Panc1 (cell line): ENCODE results near the gene STK10. TPM values are rescaled to one million over a fixed set of nuclear protein-coding genes. Genes with fewer than 3 reads are reported as not detected.
A peak's percentile ranks its signal among the peaks of the same experiment; 100 is the strongest.

ENCODE experiments used
- ATAC-seq: fragments of 200-7000 bp; cut with Tn5 transposase; 2 replicates; pipeline ENCODE4 v1.9.1; 2020; ENCODE audit warnings: mild to moderate bottlenecking, moderate library complexity
- BruUV-seq: library from RNA; stranded (reverse); fragments of 400-500 nt; replicated peaks from 2 replicates; lab custom pipeline; 2021; lab: Mats Ljungman, UMichigan
- CTCF ChIA-PET: fragments of 300-600 bp; sonication (Branson Sonifier 250); formaldehyde crosslinking; loops from one replicate; lab custom pipeline; 2022; ENCODE audit warnings: antibody characterized with exemption; lab: Charles Lee
- POLR2A ChIA-PET: fragments of 300-600 bp; sonication (Branson Sonifier 250); formaldehyde crosslinking; loops from one replicate; lab custom pipeline; 2022; ENCODE audit warnings: antibody characterized with exemption; lab: Charles Lee
- DNase-seq: peaks from one replicate; pipeline ENCODE4 v3.0.0-alpha.2; 2010; ENCODE audit warnings: low read depth, low spot score
- H3K27ac ChIP-seq: 2 replicates; pipeline ENCODE4 v1.5.1; 2011; ENCODE audit warnings: mild to moderate bottlenecking, low read length, inconsistent platforms
- H3K27me3 ChIP-seq: fragments of 200-500 bp; sonication (Bioruptor generic); 2 replicates; pipeline ENCODE4 v1.6.0; 2014; ENCODE audit warnings: low read length, inconsistent platforms; ENCODE audit not compliant: control insufficient read depth, insufficient read depth
- H3K36me3 ChIP-seq: fragments of 200-500 bp; sonication (Bioruptor generic); 2 replicates; pipeline ENCODE4 v1.5.1; 2014; ENCODE audit warnings: inconsistent platforms, mild to moderate bottlenecking, low read length, moderate library complexity; ENCODE audit not compliant: control insufficient read depth, insufficient read depth
- H3K4me1 ChIP-seq: 2 replicates; pipeline ENCODE4 v1.5.1; 2011; ENCODE audit warnings: inconsistent platforms, mild to moderate bottlenecking, low read length, moderate library complexity; ENCODE audit not compliant: control insufficient read depth, insufficient read depth
- H3K4me3 ChIP-seq, 2 experiments: 2 replicates each; pipeline ENCODE4 v1.5.1; 2011 to 2012; ENCODE audit warnings: low read depth in 2 of 2, low read length in 2 of 2, mild to moderate bottlenecking in 2 of 2, inconsistent platforms in 1 of 2, moderate library complexity in 1 of 2
- H3K9me3 ChIP-seq: fragments of 200-500 bp; sonication (Bioruptor generic); 2 replicates; pipeline ENCODE4 v1.5.1; 2014; ENCODE audit warnings: low read depth, mild to moderate bottlenecking, inconsistent platforms, low read length, moderate library complexity; ENCODE audit not compliant: control insufficient read depth, insufficient read depth
- CTCF ChIP-seq: fragments of 450-650 bp; IDR thresholded peaks from 2 replicates; pipeline ENCODE4 v1.5.1; 2017; ENCODE audit warnings: mild to moderate bottlenecking
- POLR2AphosphoS5 ChIP-seq: IDR thresholded peaks from 2 replicates; pipeline ENCODE4 v1.6.1; 2012; ENCODE audit warnings: mild to moderate bottlenecking, low read depth, low read length, moderate library complexity
- REST ChIP-seq, 2 experiments: IDR thresholded peaks; 2 replicates each; pipeline ENCODE4 v1.6.1; 2011 to 2012; ENCODE audit warnings: low read depth in 2 of 2, control low read depth in 1 of 2, low read length in 1 of 2, mild to moderate bottlenecking in 1 of 2, moderate library complexity in 1 of 2; ENCODE audit not compliant: insufficient read depth in 1 of 2
- SIN3A ChIP-seq: IDR thresholded peaks from 2 replicates; pipeline ENCODE4 v1.6.1; 2012; ENCODE audit warnings: low read depth, mild to moderate bottlenecking, low read length, moderate library complexity, borderline replicate concordance; ENCODE audit not compliant: insufficient read depth
- TCF7L2 ChIP-seq: IDR thresholded peaks from 2 replicates; pipeline ENCODE4 v1.6.1; 2011; ENCODE audit warnings: mild to moderate bottlenecking, low read depth, low read length, inconsistent platforms
- in situ Hi-C: cut with HindIII; loops from 2 replicates; pipeline ENCODE4 v1.10.0; 2016; ENCODE audit warnings: low sequenced_read_pairs, low pct_unique_long_range_greater_than_20kb
- intact Hi-C: fragments of 100-400 bp; cut with micrococcal nuclease; formaldehyde crosslinking; loops from one replicate; pipeline ENCODE4 v1.10.0; 2022; ENCODE audit not compliant: unreplicated experiment
- total RNA-seq: library from RNA; stranded (reverse); gene quantifications from one replicate; pipeline ENCODE4 v1.2.1, GENCODE V29; 2021; ENCODE audit not compliant: unreplicated experiment

STK10 gene
- total RNA-seq, 1 experiment from 2014 or later = 34.9 TPM

GRCh38 chr5:172063463-172064235, 124.4 kb downstream of the STK10 start:
- Histone ChIP-seq H3K9me3 (no peaks in the 10 kb centered on the region), H3K36me3 (no peaks in the 10 kb centered on the region), H3K27ac (no peak overlapping the region), H3K4me1 (no peaks in the 10 kb centered on the region), H3K4me3 (no peak overlapping the region), H3K27me3 (no peaks in the 10 kb centered on the region)
- TF ChIP-seq CTCF (no peak), POLR2AphosphoS5 (no peak)
- in situ Hi-C loops (no loop called here), intact Hi-C loops (no loop called here)
- ChIA-PET POLR2A (no interaction called here), CTCF (interaction anchor here (0.6 kb wide), 2 partner anchors 86 to 590 kb away, joined by 3 to 4 read pairs; no protein-coding TSS in a partner anchor)
- no peak for ATAC-seq
- BruUV-seq = no TSS peak
- DNase-seq = no peak

- DNase-seq (no peak), ATAC-seq (peak; percentile 78)
- Histone ChIP-seq H3K27ac (no peak overlapping the region), H3K36me3 (no peaks in the 10 kb centered on the region), H3K9me3 (no peaks in the 10 kb centered on the region), H3K4me1 (no peaks in the 10 kb centered on the region), H3K4me3 (no peak overlapping the region), H3K27me3 (no peaks in the 10 kb centered on the region)
- intact Hi-C loops (no loop called here), in situ Hi-C loops (no loop called here)
- TF ChIP-seq CTCF (peak; percentile 89), SIN3A (no peak)
- CTCF ChIA-PET = interaction anchor here (0.5 to 2.1 kb wide), 12 partner anchors 12 to 651 kb away, joined by 3 to 24 read pairs (median 5); partner anchors contain the start of genes FBXW11 and STK10
- POLR2A ChIA-PET = interaction anchor here (0.6 kb wide), 2 partner anchors 21 to 60 kb away, joined by 4 to 6 read pairs; no protein-coding TSS in a partner anchor
- no TSS peak for BruUV-seq
These were observed 128.3 kb downstream of the STK10 start for GRCh38 chr5:172059661-172060100.

- Histone ChIP-seq H3K4me3 (no peak overlapping the region), H3K27me3 (no peaks in the 10 kb centered on the region), H3K4me1 (no peaks in the 10 kb centered on the region), H3K9me3 (no peaks in the 10 kb centered on the region), H3K36me3 (no peaks in the 10 kb centered on the region), H3K27ac (no peak overlapping the region)
- CTCF ChIA-PET = interaction anchor here (2.0 kb wide), 1 partner anchor 146 kb away, joined by 24 read pairs; no protein-coding TSS in a partner anchor
- ATAC-seq = no peak
- in situ Hi-C loops = no loop called here
- DNase-seq = no peak
- intact Hi-C loops = no loop called here
- TF ChIP-seq TCF7L2 (no peak), SIN3A (no peak), POLR2AphosphoS5 (no peak), REST (IDR thresholded peaks at IDR 0.05; ENCODE audit: insufficient read depth in 1 of 2, low read depth in 2 of 2, low read length in 1 of 2) (no peak), CTCF (no peak)
- BruUV-seq = no TSS peak
- POLR2A ChIA-PET = interaction anchor here (0.6 kb wide), 1 partner anchor 43 kb away, joined by 10 read pairs; no protein-coding TSS in a partner anchor
These were observed 129.9 kb downstream of the STK10 start for GRCh38 chr5:172058088-172058487.
